GM18909 (cell line): ENCODE measurements around the gene TMEM44.

Source experiments
- ATAC-seq: cut with Tn5 transposase; IDR thresholded peaks from one replicate; pipeline ENCODE4 v1.9.1; 2021; ENCODE audit warnings: mild to moderate bottlenecking; ENCODE audit not compliant: unreplicated experiment, poor library complexity

The TMEM44 gene

DNA sequence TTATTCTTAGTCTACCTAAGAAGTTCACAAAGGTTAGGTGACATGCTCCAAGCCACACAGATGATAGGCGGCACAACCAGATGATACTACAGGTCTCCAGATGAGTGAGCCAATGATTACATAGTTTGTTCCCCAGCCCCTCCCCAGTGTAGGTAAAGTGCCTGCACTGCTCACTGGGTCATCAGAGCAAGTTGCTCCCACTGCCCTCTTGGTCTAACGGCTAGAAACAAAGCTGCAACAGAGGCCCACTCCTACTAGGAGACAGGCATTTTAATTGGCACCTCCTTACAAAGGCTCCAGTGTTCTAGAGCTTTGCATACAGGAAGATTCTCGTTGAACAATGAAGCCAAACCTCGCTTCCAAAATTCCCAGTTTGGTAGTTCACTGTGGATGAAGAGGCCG is 47.3 kb downstream of the TMEM44 start:
- ATAC-seq, result no peak

- ATAC-seq, result no peak
Measured at GRCh38 chr3:194584866-194585265, 48.4 kb downstream of the TMEM44 start.

DNA sequence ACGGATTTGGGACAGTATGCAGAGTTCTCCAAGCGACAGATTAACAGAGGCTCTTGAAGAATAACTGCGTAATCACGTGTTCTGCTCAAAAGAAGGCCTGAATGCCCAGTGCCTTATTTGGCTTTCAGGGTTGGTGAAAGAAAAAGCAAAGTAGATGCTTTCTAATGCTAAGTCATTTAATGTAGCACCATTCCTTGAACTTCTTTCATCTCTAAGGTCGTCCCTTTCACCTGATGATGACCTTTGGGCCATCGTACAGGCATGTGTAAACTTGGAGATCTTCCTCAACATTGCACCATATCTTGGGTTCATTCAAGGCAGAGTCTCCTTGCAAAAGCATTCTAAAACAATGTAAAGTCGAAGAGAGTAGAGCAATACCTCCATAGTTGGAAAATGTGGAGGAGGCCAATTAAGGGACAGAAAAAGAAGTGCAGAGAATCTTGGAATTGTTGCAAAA is 48.9 kb downstream of the TMEM44 start:
- peak; percentile 21 for ATAC-seq

DNA sequence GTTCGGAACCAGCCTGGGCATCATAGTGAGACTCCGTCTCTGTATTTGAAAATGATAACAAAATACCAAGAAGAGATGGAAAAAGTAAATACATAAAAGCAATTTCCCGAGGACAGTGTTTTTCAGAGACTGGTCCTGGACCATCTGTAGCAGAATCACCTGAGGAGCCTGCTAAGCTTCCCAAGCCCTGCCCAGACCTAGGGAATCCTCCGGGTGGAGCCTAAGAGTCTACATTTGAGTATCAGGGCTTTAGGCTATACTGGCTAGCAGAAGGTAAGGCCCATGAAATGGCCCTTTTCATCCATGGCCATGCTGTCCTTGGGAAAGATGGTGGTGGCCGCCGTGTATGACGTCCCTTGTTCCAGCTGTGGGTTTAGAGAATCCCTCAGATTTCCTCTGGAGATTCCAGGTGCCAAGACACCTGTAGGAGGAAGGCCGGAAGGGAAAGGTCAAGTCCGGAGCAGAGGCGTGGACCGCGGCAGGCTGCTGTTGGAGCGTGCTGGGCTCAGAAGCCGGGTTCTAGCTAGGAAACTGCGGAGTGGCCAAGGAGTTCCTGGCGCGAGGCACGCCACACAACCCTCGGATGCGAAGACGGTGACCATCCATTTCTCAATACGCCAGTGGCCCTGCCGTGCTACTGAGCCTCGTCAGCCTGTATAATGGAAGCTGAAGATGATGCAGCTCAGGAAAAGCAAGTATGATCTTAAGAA is 50.9 kb downstream of the TMEM44 start:
- ATAC-seq, result no peak

GRCh38 chr3:194579091-194579606 is 54.1 kb downstream of the TMEM44 start:
- no peak for ATAC-seq

DNA sequence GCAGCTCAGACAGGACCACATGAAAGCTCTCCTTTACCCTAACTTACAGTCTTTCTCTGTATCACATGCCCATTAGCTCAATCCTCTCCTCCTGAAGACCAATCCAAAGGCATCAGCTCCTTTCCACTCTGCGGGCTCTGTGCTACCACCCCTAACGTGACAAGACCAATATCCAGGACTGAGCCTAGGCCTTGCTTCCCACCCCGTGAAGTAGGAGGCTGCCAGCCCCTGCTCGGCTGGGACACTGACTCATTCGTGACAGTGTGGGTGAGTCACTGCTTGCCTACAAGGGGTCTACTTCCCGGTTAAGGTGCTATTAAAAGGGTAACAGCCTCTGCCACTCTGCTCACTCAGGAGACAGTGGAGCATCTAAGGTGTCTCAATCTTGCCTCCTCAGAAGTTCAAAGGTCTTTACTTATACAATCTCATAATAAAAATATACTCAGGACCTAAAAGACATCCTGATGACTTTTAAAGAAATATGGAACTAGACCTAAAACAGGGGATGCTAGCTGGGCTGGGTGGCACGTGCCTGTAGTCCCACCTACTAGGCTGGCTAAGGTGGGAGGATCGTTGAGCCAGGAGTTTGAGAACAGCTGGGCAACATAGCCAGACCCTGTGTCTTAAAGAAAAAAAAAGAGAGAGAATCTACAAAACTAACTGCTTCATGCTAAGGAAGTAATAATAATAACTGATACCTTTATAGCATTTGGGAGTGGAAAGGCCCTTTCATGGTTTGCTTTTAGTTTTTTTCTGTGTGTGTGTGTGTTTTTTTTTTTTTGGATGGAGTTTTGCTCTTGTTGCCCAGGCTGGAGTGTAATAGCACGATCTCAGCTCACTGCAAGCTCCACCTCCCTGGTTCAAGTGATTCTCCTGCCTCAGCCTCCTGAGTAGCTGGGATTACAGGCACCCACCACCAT is 55.0 kb downstream of the TMEM44 start:
- no peak for ATAC-seq

DNA sequence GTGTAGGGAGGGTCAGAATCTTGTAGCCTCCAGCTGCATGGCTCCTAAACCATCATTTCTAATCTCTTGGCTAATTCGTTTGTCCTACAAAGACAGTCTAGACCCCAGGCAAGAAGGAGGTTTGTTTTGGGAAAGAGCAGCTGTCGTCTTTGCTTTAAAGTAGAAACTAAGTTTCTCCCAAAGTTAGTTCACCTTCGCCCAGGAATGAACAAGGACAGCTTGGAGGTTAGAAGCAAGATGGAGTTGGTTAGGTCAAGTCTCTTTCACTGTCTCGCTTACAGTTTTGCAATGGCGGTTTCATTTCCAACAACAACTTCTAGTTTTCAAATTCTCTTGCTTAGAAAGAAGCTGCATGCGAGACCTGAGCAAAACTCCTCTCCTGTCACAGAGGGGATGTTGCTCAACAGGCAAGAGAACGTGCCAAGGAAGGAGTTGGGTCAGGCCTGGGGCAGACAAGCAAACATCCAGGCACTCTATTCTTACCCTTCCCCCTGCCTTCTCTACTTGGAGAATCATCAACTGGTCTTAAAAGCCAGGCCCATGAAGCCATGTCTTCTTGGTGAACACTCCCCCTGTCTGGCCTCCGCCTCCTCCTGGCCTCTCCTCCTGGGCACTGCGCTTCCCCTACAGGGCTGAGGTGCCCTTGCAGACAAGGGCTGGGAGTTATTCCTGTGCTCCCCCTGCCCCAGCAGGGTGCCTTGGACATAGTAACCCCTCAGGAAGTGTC is 57.6 kb downstream of the TMEM44 start:
- ATAC-seq, result no peak

DNA sequence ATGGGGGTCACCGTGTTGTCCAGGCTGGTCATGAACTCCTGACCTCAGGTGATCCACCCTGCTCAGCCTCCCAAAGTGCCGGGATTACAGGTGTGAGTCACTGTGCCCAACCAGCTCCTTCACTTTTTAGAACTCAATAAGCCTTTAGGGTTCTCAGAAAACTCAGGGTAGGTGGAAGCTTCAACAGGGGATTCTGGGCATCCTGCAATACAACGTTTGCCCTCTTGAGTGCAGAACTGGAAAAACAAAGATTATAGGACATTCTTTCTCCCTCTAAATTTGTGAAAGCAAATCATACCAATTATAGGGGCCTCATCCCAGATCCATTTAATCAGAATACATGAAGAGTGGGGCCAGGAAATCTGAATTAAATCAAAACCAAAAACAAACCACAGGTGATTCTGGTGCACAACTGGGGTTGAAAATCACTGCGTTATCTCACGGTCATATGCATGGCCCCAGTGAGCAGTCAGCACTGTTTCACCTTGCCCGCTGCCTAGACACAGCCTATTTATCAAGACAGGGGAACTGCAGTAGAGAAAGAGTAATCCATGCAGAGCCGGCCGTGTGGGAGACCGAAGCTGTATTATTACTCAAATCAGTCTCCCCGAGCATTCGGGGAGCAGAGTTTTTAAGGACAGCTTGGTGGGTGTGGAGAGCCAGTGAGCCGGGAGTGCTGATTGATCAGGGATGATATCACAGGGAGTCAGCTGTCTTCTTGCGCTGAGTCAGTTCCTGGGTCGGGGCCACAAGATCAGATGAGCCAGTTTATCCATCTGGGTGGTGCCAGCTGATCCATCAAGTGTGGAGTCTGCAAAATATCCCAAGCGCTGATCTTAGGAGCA is 58.4 kb downstream of the TMEM44 start:
- ATAC-seq, result no peak

DNA sequence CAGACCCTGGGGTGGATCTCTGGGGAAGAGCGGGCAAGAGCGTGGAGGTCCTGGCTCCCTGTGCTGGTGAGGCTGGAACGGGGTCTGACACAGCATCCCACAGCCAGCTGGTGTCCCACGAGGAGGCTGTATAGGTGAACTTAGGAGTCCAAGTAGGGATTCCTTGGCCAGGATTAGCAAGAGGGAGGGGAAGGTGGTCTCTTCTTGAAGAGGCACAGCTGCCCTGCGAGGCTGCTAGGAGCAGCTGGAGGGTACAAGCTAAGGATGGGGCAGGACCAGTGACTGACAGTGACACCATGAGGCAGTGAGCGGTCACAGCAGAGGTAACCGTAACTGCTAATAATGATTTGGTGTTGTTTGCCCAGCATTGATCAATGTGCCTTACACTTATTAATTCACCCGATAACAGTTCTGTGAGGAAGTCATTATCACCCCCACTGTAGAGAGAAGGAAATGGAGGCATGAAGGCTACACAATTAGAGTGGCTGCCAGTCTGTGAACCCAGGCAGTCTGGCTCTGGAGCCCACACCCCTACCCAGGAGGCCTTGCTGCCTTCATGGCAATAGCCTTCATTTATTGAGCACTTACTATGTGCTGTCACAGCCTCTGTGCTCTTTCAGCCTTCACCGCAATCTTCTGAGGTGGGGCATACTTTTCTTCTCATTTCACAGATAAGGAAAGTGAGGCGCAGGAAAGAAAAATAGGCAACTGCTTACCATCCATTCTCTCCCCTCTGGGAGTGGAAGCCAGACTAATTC is 59.4 kb downstream of the TMEM44 start:
- peak; percentile 80 for ATAC-seq

- ATAC-seq, result no peak
Measured at GRCh38 chr3:194572944-194573491, 60.2 kb downstream of the TMEM44 start.

DNA sequence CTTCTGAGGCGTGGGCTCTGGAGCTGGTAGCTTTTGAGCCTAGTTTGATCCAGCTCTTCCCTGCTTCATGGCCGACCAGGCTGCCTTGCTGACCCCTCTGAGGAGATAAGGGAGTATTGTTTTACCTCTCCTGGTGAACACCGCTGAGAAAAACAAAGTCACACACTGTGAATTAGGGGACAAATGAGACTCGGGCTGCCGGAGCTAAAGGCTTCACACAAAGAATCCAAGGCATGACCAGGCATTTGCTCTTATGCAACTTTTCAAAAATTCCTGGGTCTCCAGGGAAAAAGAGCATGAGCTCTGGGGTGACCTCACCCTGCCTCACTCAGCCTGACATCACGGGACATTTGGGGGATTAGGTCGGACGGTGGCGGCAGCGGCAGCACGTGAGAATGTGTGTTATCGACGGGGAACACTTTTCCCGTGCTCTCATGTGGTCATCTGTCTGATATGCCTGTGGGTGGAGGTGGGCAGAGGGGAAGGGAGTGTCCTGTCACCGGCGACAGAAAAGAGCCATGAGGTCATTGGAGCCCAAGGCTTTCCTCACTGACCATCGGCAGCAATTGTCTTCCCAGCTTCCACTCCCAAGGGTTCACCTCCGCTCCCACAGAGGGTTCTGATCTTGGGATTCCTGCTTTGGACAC is 61.0 kb downstream of the TMEM44 start:
- ATAC-seq, result no peak

GRCh38 chr3:194571491-194572142 is 61.6 kb downstream of the TMEM44 start:
- no peak for ATAC-seq

GRCh38 chr3:194570898-194571297 is 62.3 kb downstream of the TMEM44 start:
- ATAC-seq, result no peak

DNA sequence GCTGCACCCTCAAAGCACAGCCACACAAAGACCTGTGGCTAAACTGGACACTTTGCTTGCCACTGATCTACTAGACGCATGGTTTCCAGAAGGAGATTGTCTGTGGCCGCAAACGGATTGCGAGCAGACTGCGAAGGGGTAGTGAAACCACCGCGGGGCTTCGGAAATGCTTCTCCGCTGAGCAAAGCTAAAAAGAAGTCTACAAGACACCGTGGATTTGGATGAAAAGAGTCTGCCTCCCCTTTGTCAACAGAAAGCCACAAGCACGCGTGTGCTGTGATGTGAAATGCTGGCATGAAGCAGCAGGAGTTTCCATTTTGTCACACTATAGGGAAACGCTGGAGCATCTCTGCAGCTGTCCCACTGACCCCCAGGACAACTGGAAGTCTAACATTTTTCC is 63.0 kb downstream of the TMEM44 start:
- no peak for ATAC-seq

GRCh38 chr3:194569252-194569651 is 64.0 kb downstream of the TMEM44 start:
- ATAC-seq, result no peak

GRCh38 chr3:194565597-194566190 is 67.5 kb downstream of the TMEM44 start:
- no peak for ATAC-seq

- no peak for ATAC-seq
Measured at GRCh38 chr3:194562986-194563385, 70.2 kb downstream of the TMEM44 start.
